SK-N-SH (cell line): ENCODE results near the gene KIR3DL3. TPM values are rescaled to one million over a fixed set of nuclear protein-coding genes. Genes with fewer than 3 reads are reported as not detected.

ENCODE experiments used
- CTCF ChIA-PET: fragments of 300-600, 350-600 bp; formaldehyde crosslinking; extraction: SDS; loops from one replicate; lab custom pipeline; 2021; lab: Yijun Ruan, JAX
- POLR2A ChIA-PET: fragments of 350-600 bp; sonication (Branson Sonifier 250); formaldehyde crosslinking; extraction: SDS; loops from one replicate; lab custom pipeline; 2020; ENCODE audit warnings: antibody characterized with exemption, inconsistent platforms; lab: Yijun Ruan, JAX
- DNase-seq: peaks from one replicate; pipeline ENCODE4 v3.0.0; 2012
- H2AFZ ChIP-seq: fragments of 200-600 bp; sonication (generic); 2 replicates; pipeline ENCODE4 v1.8.1; 2016; ENCODE audit warnings: antibody characterized with exemption, mild to moderate bottlenecking, low read depth
- H3F3A ChIP-seq: fragments of 200-600 bp; sonication (generic); replicated peaks from 2 replicates; pipeline ENCODE3; 2016; ENCODE audit warnings: antibody characterized with exemption, mild to moderate bottlenecking; ENCODE audit not compliant: insufficient read depth
- H3K27ac ChIP-seq, 2 experiments: fragments of 200-500 bp in 1 of 2; fragments of 200-600 bp in 1 of 2; sonication (Bioruptor generic) in 1 of 2; sonication (generic), shearing (Covaris generic) in 1 of 2; 2 replicates each; pipeline versions ENCODE4 v1.5.1 to v1.6.1; 2014 to 2016; ENCODE audit warnings: low read depth in 2 of 2, inconsistent platforms in 1 of 2, low read length in 1 of 2, mild to moderate bottlenecking in 1 of 2, mixed read lengths in 1 of 2
- H3K27me3 ChIP-seq: fragments of 200-600 bp; sonication (generic), shearing (Covaris generic); 2 replicates; pipeline ENCODE4 v1.6.1; 2016; ENCODE audit warnings: mixed run types; ENCODE audit not compliant: insufficient read depth
- H3K36me3 ChIP-seq, 2 experiments: fragments of 200-500 bp in 1 of 2; fragments of 200-600 bp in 1 of 2; sonication (Bioruptor generic) in 1 of 2; sonication (generic) in 1 of 2; replicated peaks in 1 of 2; 2 replicates each; pipeline versions ENCODE3 to v1.5.1; 2014 to 2016; ENCODE audit warnings: low read length in 1 of 2, mild to moderate bottlenecking in 1 of 2; ENCODE audit not compliant: insufficient read depth in 2 of 2, control insufficient read depth in 1 of 2
- H3K4me1 ChIP-seq, 2 experiments: fragments of 200-500 bp in 1 of 2; fragments of 200-600 bp in 1 of 2; sonication (Bioruptor generic) in 1 of 2; sonication (generic), shearing (Covaris generic) in 1 of 2; 2 replicates each; pipeline versions ENCODE4 v1.5.1 to v1.6.1; 2014 to 2016; ENCODE audit warnings: low read depth in 1 of 2, low read length in 1 of 2, mixed run types in 1 of 2; ENCODE audit not compliant: insufficient read depth in 2 of 2, control insufficient read depth in 1 of 2
- H3K4me2 ChIP-seq: fragments of 200-600 bp; sonication (generic), shearing (Covaris generic); 2 replicates; pipeline ENCODE4 v1.6.1; 2017; ENCODE audit warnings: mixed run types
- H3K4me3 ChIP-seq, 2 experiments: fragments of 200-500 bp in 1 of 2; fragments of 200-600 bp in 1 of 2; sonication (Bioruptor generic) in 1 of 2; sonication (generic), shearing (Covaris generic) in 1 of 2; 2 replicates each; pipeline versions ENCODE4 v1.5.1 to v1.8.1; 2014 to 2016; ENCODE audit warnings: low read depth in 2 of 2, inconsistent platforms in 1 of 2, low read length in 1 of 2, mild to moderate bottlenecking in 1 of 2, mixed read lengths in 1 of 2, moderate library complexity in 1 of 2
- H3K79me2 ChIP-seq: fragments of 200-600 bp; sonication (generic); 2 replicates; pipeline ENCODE4 v1.8.1; 2017; ENCODE audit warnings: mild to moderate bottlenecking; ENCODE audit not compliant: insufficient read depth
- H3K9ac ChIP-seq: fragments of 200-600 bp; sonication (generic); 2 replicates; pipeline ENCODE4 v1.6.1; 2017; ENCODE audit warnings: mixed run types
- H3K9me2 ChIP-seq: fragments of 200-600 bp; sonication (generic); 2 replicates; pipeline ENCODE4 v1.6.1; 2017; ENCODE audit warnings: mixed run types
- H3K9me3 ChIP-seq: fragments of 200-600 bp; sonication (generic); 2 replicates; pipeline ENCODE4 v1.6.1; 2017; ENCODE audit warnings: mixed run types, mild to moderate bottlenecking, moderate library complexity
- H4K20me1 ChIP-seq: fragments of 200-600 bp; sonication (generic); 2 replicates; pipeline ENCODE4 v1.6.1; 2017; ENCODE audit warnings: mild to moderate bottlenecking, mixed run types; ENCODE audit not compliant: insufficient read depth
- CHD2 ChIP-seq: fragments of 150-350 bp; IDR thresholded peaks from 2 replicates; pipeline ENCODE4 v1.6.1; 2018; ENCODE audit warnings: low read length; ENCODE audit not compliant: partially characterized antibody
- CTCF ChIP-seq: fragments of 200-600 bp; sonication (generic); IDR thresholded peaks from 2 replicates; pipeline ENCODE4 v1.6.1; 2017; ENCODE audit warnings: antibody characterized with exemption, mild to moderate bottlenecking, moderate library complexity
- EP300 ChIP-seq, 2 experiments: IDR thresholded peaks; 2 replicates each; pipeline versions ENCODE4 v1.4.0 to v1.6.1; 2012; ENCODE audit warnings: borderline replicate concordance in 1 of 2, low read depth in 1 of 2, low read length in 1 of 2
- EZH2phosphoT487 ChIP-seq: fragments of 200-600 bp; sonication (generic); IDR thresholded peaks from 2 replicates; pipeline ENCODE4 v1.6.1; 2017; ENCODE audit warnings: low read depth, mixed run types, mild to moderate bottlenecking, antibody characterized with exemption, moderate library complexity, borderline replicate concordance
- GABPA ChIP-seq: IDR thresholded peaks from 2 replicates; pipeline ENCODE4 v1.4.0; 2012; ENCODE audit warnings: low read depth, mild to moderate bottlenecking
- GATA2 ChIP-seq: sonication (generic); formaldehyde crosslinking; IDR thresholded peaks from 2 replicates; pipeline ENCODE4 v1.5.0; 2020; ENCODE audit warnings: mild to moderate bottlenecking, missing genetic modification reagents
- IRF3 ChIP-seq: fragments of 150-350 bp; IDR thresholded peaks from 2 replicates; pipeline ENCODE4 v1.6.1; 2016; ENCODE audit warnings: mild to moderate bottlenecking, low read depth, low read length
- JUND ChIP-seq: IDR thresholded peaks from 2 replicates; pipeline ENCODE4 v1.4.0; 2012
- MAX ChIP-seq: IDR thresholded peaks from 2 replicates; pipeline ENCODE4 v1.4.0; 2012; ENCODE audit warnings: low read depth
- MXI1 ChIP-seq: IDR thresholded peaks from 2 replicates; pipeline ENCODE4 v1.6.1; 2012; ENCODE audit warnings: mild to moderate bottlenecking, low read depth, low read length, improper control_type of control experiment
- NFIC ChIP-seq: IDR thresholded peaks from 2 replicates; pipeline ENCODE4 v1.4.0; 2012; ENCODE audit warnings: borderline replicate concordance
- POLR2AphosphoS5 ChIP-seq: IDR thresholded peaks from 2 replicates; pipeline ENCODE4 v1.6.1; 2012; ENCODE audit warnings: low read depth, low read length
- REST ChIP-seq: IDR thresholded peaks from 2 replicates; pipeline ENCODE4 v1.6.1; 2012; ENCODE audit warnings: mild to moderate bottlenecking, low read depth, low read length, moderate library complexity
- RFX5 ChIP-seq: IDR thresholded peaks from 2 replicates; pipeline ENCODE4 v1.6.1; 2012; ENCODE audit warnings: mild to moderate bottlenecking, improper control_type of control experiment, low read length
- YY1 ChIP-seq: IDR thresholded peaks from 2 replicates; pipeline ENCODE4 v1.4.0; 2012; ENCODE audit warnings: low read depth, mild to moderate bottlenecking
- ZBTB33 ChIP-seq: IDR thresholded peaks from 2 replicates; pipeline ENCODE4 v1.4.0; 2012; ENCODE audit warnings: low read depth, borderline replicate concordance
- WGBS: methylation state at CpG from one replicate; pipeline ENCODE4 v1.1.6; 2017; ENCODE audit warnings: low lambda C conversion rate; 5-methylcytosine and 5-hydroxymethylcytosine counted together
- polyA plus RNA-seq, 3 experiments: library from polyadenylated mRNA; depleted of rRNA; stranded (reverse); fragments of >200 nt; gene quantifications; 2 replicates each; pipeline ENCODE4 v1.2.3, GENCODE V29; 2012

The KIR3DL3 gene
- polyA plus RNA-seq, 1 of the 3 experiments (the other 2 are of a cell fraction): not detected

DNA sequence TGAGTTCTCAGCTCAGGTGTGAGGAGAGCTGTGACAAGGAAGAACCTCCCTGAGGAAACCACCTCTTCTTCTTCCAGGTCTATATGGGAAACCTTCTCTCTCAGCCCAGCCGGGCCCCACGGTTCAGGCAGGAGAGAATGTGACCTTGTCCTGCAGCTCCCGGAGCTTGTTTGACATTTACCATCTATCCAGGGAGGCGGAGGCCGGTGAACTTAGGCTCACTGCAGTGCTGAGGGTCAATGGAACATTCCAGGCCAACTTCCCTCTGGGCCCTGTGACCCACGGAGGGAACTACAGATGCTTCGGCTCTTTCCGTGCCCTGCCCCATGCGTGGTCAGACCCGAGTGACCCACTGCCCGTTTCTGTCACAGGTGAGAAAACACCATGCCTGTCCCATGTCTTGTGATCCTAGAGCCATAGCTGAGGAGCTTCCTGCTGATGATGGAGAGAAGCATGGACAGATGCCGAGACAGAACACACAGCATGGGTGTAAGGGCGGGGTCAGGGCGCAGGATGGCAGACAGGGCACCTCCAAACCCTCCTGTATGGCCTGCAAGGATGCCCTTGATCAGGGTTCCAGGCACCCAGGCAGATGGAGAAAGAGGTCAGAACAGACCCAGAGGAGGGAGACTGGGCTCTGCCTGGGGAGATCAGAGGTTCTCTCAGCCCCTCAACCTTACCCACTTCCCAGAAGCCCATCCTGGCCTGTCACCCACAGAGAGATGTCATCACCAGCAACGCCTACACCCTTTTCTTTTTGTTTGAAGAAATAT, 5.4 kb downstream of the KIR3DL3 start:
- no peaks in the 10 kb centered on the region for H3F3A ChIP-seq
- TF ChIP-seq MXI1 (no peak), POLR2AphosphoS5 (no peak), EP300 (IDR thresholded peaks at IDR 0.05; ENCODE audit: borderline replicate concordance in 1 of 2, low read depth in 1 of 2, low read length in 1 of 2) (no peak), GATA2 (no peak), EZH2phosphoT487 (no peak), CTCF (no peak)
- CTCF ChIA-PET: no interaction called here

GRCh38 chr19:54731191-54731590, 6.9 kb downstream of the KIR3DL3 start:
- Histone ChIP-seq H3K27me3 (no peaks in the 10 kb centered on the region), H3K9me2 (no peaks in the 10 kb centered on the region), H3K9me3 (no peaks in the 10 kb centered on the region), H3K4me1 (no peaks in the 10 kb centered on the region), H3K4me3 (no peak overlapping the region), H4K20me1 (no peaks in the 10 kb centered on the region), H3K36me3 (no peaks in the 10 kb centered on the region), H3K79me2 (no peaks in the 10 kb centered on the region), H3K9ac (no peak overlapping the region), H3F3A (no peaks in the 10 kb centered on the region), H2AFZ (no peak overlapping the region), H3K4me2 (no peak overlapping the region), H3K27ac (no peak overlapping the region)
- WGBS: 3% methylated on average over 8 of the region's 8 CpGs
- ChIA-PET CTCF (no interaction called here), POLR2A (no interaction called here)
- DNase-seq: no peak
- TF ChIP-seq ZBTB33 (no peak), IRF3 (no peak), JUND (no peak), NFIC (no peak), POLR2AphosphoS5 (no peak), RFX5 (no peak), CHD2 (no peak), MAX (no peak), EZH2phosphoT487 (no peak), GABPA (no peak), REST (no peak), EP300 (IDR thresholded peaks at IDR 0.05; ENCODE audit: borderline replicate concordance in 1 of 2, low read depth in 1 of 2, low read length in 1 of 2) (no peak), YY1 (no peak)

More for the DNA sequence above, 5.4 kb downstream of the KIR3DL3 start:
- no peak for DNase-seq
- Histone ChIP-seq H3K9ac (no peak overlapping the region), H2AFZ (no peak overlapping the region), H3K27me3 (no peaks in the 10 kb centered on the region), H3K9me3 (no peaks in the 10 kb centered on the region), H3K36me3 (no peaks in the 10 kb centered on the region), H3K9me2 (no peaks in the 10 kb centered on the region), H3K4me3 (no peak overlapping the region), H3K79me2 (no peaks in the 10 kb centered on the region), H3K4me2 (no peak overlapping the region), H4K20me1 (no peaks in the 10 kb centered on the region), H3K4me1 (no peaks in the 10 kb centered on the region), H3K27ac (no peak overlapping the region)
- 1% methylated on average over 10 of the region's 15 CpGs for WGBS
- POLR2A ChIA-PET: no interaction called here
